Spleen (tissue), 11 donors: ENCODE measurements around the gene CBARP. TPM values are rescaled to one million over a fixed set of nuclear protein-coding genes. Genes with fewer than 3 reads are reported as not detected.

Experiments used
- DNase-seq: peaks from one replicate; pipeline ENCODE4 v3.0.0-alpha.2; 2020
- H3K27ac ChIP-seq, 8 donors: fragments of 200-600 bp; sonication (generic) in 7 of 8; 1 replicate in 4 of 8; 2 replicates in 4 of 8; pipeline versions ENCODE4 v1.5.0 to v1.8.0; 2016 to 2021; ENCODE audit warnings: inconsistent platforms in 4 of 8, mild to moderate bottlenecking in 4 of 8, moderate library complexity in 1 of 8
- H3K27me3 ChIP-seq, 7 donors: fragments of 200-600 bp; sonication (generic) in 6 of 7; replicated peaks in 1 of 7; 1 replicate in 4 of 7; 2 replicates in 3 of 7; pipeline versions ENCODE4 v1.5.0 to v1.8.0; 2016 to 2021; ENCODE audit warnings: inconsistent platforms in 3 of 7, mild to moderate bottlenecking in 1 of 7
- H3K36me3 ChIP-seq, 6 donors: fragments of 200-600 bp; sonication (generic) in 5 of 6; 1 replicate in 4 of 6; 2 replicates in 2 of 6; pipeline versions ENCODE4 v1.5.0 to v1.8.0; 2016 to 2021; ENCODE audit warnings: inconsistent platforms in 2 of 6
- H3K4me1 ChIP-seq, 6 donors: fragments of 200-600 bp; sonication (generic) in 5 of 6; 1 replicate in 3 of 6; 2 replicates in 3 of 6; pipeline versions ENCODE4 v1.5.0 to v1.8.0; 2016 to 2021; ENCODE audit warnings: inconsistent platforms in 3 of 6
- H3K4me3 ChIP-seq, 8 donors: fragments of 200-600 bp; sonication (generic) in 7 of 8; 1 replicate in 4 of 8; 2 replicates in 4 of 8; pipeline versions ENCODE4 v1.5.0 to v1.8.0; 2016 to 2021; ENCODE audit warnings: inconsistent platforms in 4 of 8, mild to moderate bottlenecking in 4 of 8, moderate library complexity in 2 of 8
- H3K9me3 ChIP-seq, 8 donors: fragments of 200-600 bp; sonication (generic) in 7 of 8; 1 replicate in 4 of 8; 2 replicates in 4 of 8; pipeline versions ENCODE4 v1.5.0 to v1.8.0; 2016 to 2021; ENCODE audit warnings: inconsistent platforms in 4 of 8
- CTCF ChIP-seq, 11 experiments: fragments of 200-600 bp in 7 of 11; fragments of 450-650 bp in 4 of 11; sonication (generic) in 4 of 11; IDR thresholded peaks in 8 of 11; conservative IDR thresholded peaks in 3 of 11; 1 replicate in 7 of 11; 2 replicates in 4 of 11; pipeline versions ENCODE4 v1.4.0 to v1.8.0; 2016 to 2021; ENCODE audit warnings: antibody characterized with exemption in 11 of 11, inconsistent platforms in 4 of 11, mild to moderate bottlenecking in 1 of 11
- POLR2A ChIP-seq, 3 donors: fragments of 450-650 bp; IDR thresholded peaks; one replicate each; pipeline ENCODE4 v1.5.1; 2017; ENCODE audit warnings: antibody characterized with exemption in 3 of 3, mild to moderate bottlenecking in 1 of 3
- POLR2AphosphoS5 ChIP-seq, 3 donors: sonication (generic); formaldehyde crosslinking; IDR thresholded peaks; one replicate each; pipeline ENCODE4 v1.5.1; 2017; ENCODE audit warnings: antibody characterized with exemption in 3 of 3
- WGBS, 5 donors: extraction: QIAGEN DNeasy Blood & Tissue Kit in 3 of 5; methylation state at CpG; one replicate each; pipeline versions ENCODE4 v1.1.5 to v1.1.7; 2013 to 2018; 5-methylcytosine and 5-hydroxymethylcytosine counted together
- intact Hi-C: fragments of 100-400 bp; cut with DNase I; formaldehyde crosslinking; loops from one replicate; pipeline ENCODE4 v1.15.0; 2023; ENCODE audit warnings: low total_unique reads
- polyA plus RNA-seq, 3 donors: library from polyadenylated mRNA; stranded (reverse); fragments of 200-250 nt; gene quantifications; one replicate each; pipeline ENCODE4 v1.2.1, GENCODE V29; 2013
- total RNA-seq, 7 donors: library from RNA; depleted of rRNA in 3 of 7; stranded (reverse); fragments of >200 nt in 3 of 7; fragmentation: NEBNext Ultra II Directional in 4 of 7; extraction: Animal tissue kit (Norgen Biotek cat#: 25700) in 4 of 7; gene quantifications; one replicate each; pipeline versions ENCODE4 v1.1.0 to v1.2.1, GENCODE V29; 2016 to 2021
- donor health status: healthy with polysubstance abuse.
- donor health status: DM: no; HTN: no; CAD: no; lungs with moderate emphysema.
- donor health status: DM: no; HTN: no; CAD: no.
- donor health status: Bipolar disorder and iron deficiency.
- donor health status: healthy.
- donor health status: DM: no; HTN: no; CAD: no.
- donor health status: DM: yes; HTN: yes; CAD: no.

CBARP gene
- total and polyA plus RNA-seq, 10 donors: 0.05 to 1.2 (median 0.41) TPM; not detected in 2

GRCh38 chr19:1234051-1234954 is 3.5 kb downstream of the CBARP start:
- WGBS, 5 donors: 86 to 95% (median 90%) methylated on average over 34 to 45 of the region's 45 CpGs
- Histone ChIP-seq H3K27ac (no peak overlapping the region), H3K4me1 (peaks cover 26 to 56% (median 38%) of the 10 kb centered on the region in 6 donors), H3K4me3 (no peak overlapping the region), H3K36me3 (no peaks in the 10 kb centered on the region), H3K27me3 (peaks cover 0 to 37% (median 18%) of the 10 kb centered on the region in 7 donors), H3K9me3 (no peaks in the 10 kb centered on the region)
- TF ChIP-seq POLR2AphosphoS5 (IDR thresholded peaks at IDR 0.05) (no peak), POLR2A (IDR thresholded peaks at IDR 0.05) (no peak), CTCF (IDR thresholded peaks at IDR 0.05 in 8 of 11, conservative IDR thresholded peaks at IDR 0.05 in 3 of 11) (no peak)
- no peak for DNase-seq
- intact Hi-C loops: no loop called here

DNA sequence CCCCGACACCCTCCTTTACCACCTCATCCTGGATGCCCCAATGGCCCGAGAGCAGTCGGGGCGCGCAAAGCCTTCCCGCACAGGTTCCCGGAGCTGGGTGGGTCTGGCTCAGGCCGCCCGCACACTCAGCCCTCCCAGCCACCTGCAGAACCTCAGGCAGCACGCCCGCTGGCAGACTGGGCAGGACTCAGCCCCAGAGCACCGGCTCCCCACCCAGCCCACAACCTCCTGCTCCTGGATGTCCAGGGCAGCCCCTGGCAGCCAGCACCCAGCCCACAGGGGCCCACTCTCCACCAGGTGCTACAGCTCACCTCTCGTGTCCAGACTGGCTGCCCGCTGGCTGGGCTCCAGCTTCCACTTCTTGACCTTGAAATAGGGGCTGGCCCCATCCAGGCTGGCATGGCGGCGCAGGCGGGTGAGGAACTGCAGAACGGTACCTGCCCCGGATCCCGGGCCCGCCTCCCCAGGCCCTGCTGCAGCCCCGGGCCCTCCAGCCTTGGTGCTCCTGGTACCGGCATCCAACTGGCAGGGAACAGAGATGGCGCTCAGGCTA is 4.6 kb downstream of the CBARP start:
- peaks cover 22 to 44% (median 29%) of the 10 kb centered on the region in 6 donors for H3K4me1 ChIP-seq
- no peaks in the 10 kb centered on the region for H3K9me3 ChIP-seq
- H3K4me3 ChIP-seq: no peak overlapping the region
- H3K36me3 ChIP-seq: peaks cover 0 to 6% (median 1%) of the 10 kb centered on the region in 6 donors
- 62 to 86% (median 79%) methylated on average over 3 to 24 of the region's 24 CpGs for WGBS, 5 donors
- peak overlapping the region in 3 of 8 donors; percentile 46 to 58 (median 52) for H3K27ac ChIP-seq
- peaks cover 0 to 29% (median 15%) of the 10 kb centered on the region in 7 donors for H3K27me3 ChIP-seq
- DNase-seq: no peak
- intact Hi-C loops: no loop called here
- no peak for TF ChIP-seq POLR2AphosphoS5 (IDR thresholded peaks at IDR 0.05)
- no peak for TF ChIP-seq CTCF (IDR thresholded peaks at IDR 0.05 in 8 of 11, conservative IDR thresholded peaks at IDR 0.05 in 3 of 11)
- TF ChIP-seq POLR2A (IDR thresholded peaks at IDR 0.05): no peak

DNA sequence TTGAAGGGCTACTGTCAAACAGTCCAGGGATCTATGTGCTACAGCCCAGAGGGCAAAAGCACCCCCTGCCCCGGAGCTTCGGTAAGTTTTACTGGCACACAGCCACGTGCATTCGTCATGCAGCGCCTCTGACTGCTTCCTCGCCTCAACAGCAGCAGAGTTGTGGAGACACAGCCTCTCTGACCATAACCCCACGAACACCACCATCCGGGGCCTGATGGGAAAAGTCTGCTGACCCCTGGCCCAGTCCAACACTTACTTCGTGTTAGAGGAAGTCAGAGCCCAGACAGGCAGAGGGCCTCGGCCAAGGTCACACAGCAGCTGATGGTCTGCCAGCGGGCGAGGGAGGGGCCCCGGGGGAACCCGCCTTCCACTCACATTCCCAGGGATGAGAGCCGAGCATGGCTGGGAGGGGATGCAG is 5.1 kb downstream of the CBARP start:
- WGBS, 5 donors: 7 to 46% (median 37%) methylated on average over 3 to 15 of the region's 15 CpGs
- no peak for TF ChIP-seq POLR2A (IDR thresholded peaks at IDR 0.05)
- no peak for TF ChIP-seq CTCF (IDR thresholded peaks at IDR 0.05 in 8 of 11, conservative IDR thresholded peaks at IDR 0.05 in 3 of 11)
- TF ChIP-seq POLR2AphosphoS5 (IDR thresholded peaks at IDR 0.05): peak; percentile 48 to 71 (median 63)
- Histone ChIP-seq H3K27ac (peak overlapping the region in 5 of 8 donors; percentile 15 to 58 (median 46)), H3K4me1 (peaks cover 21 to 42% (median 27%) of the 10 kb centered on the region in 6 donors), H3K27me3 (peaks cover 0 to 25% (median 13%) of the 10 kb centered on the region in 7 donors), H3K9me3 (no peaks in the 10 kb centered on the region), H3K36me3 (peaks cover 0 to 11% (median 7%) of the 10 kb centered on the region in 6 donors), H3K4me3 (no peak overlapping the region)
- intact Hi-C loops: no loop called here
- DNase-seq: no peak
